Choroid plexus epithelial cell (primary cell): ENCODE results near the gene ERLEC1.
"Not testable (repeated sequence)": the region's sequence is repeated elsewhere in the genome, so short reads cannot be mapped to it uniquely, and the experiment has no call there.

Experiments
- DNase-seq: peaks from one replicate; pipeline ENCODE4 v3.0.0-alpha.2; 2010; ENCODE audit warnings: low read depth
- H3K4me3 ChIP-seq: 2 replicates; pipeline ENCODE4 v1.5.1; 2011; ENCODE audit warnings: low read depth, mild to moderate bottlenecking, control low read depth, low read length, moderate library complexity
- CTCF ChIP-seq: conservative IDR thresholded peaks from 2 replicates; pipeline ENCODE4 v1.5.1; 2011; ENCODE audit warnings: low read depth, mild to moderate bottlenecking, control low read depth, inconsistent platforms, low read length, moderate library complexity

The ERLEC1 gene

GRCh38 chr2:53827398-53828175 is 40.7 kb downstream of the ERLEC1 start:
- DNase-seq: no peak
- no peak for TF ChIP-seq CTCF
- H3K4me3 ChIP-seq: no peak overlapping the region

GRCh38 chr2:53828331-53828730 is 41.5 kb downstream of the ERLEC1 start:
- no peak for TF ChIP-seq CTCF
- no peak for DNase-seq
- no peak overlapping the region for H3K4me3 ChIP-seq

GRCh38 chr2:53829273-53829979 is 42.6 kb downstream of the ERLEC1 start:
- TF ChIP-seq CTCF: no peak
- no peak for DNase-seq
- no peak overlapping the region for H3K4me3 ChIP-seq

- not testable (repeated sequence) for DNase-seq, H3K4me3 ChIP-seq
Measured at GRCh38 chr2:53829980-53830290, 43.1 kb downstream of the ERLEC1 start.

GRCh38 chr2:53840580-53840979 is 53.7 kb downstream of the ERLEC1 start:
- no peak for DNase-seq
- H3K4me3 ChIP-seq: no peak overlapping the region
- no peak for TF ChIP-seq CTCF

GRCh38 chr2:53841651-53842050 is 54.8 kb downstream of the ERLEC1 start:
- H3K4me3 ChIP-seq, DNase-seq: not testable (repeated sequence)

GRCh38 chr2:53842891-53843290 is 56.0 kb downstream of the ERLEC1 start:
- DNase-seq: no peak
- no peak for TF ChIP-seq CTCF
- no peak overlapping the region for H3K4me3 ChIP-seq

- no peak for DNase-seq
- no peak for TF ChIP-seq CTCF
- no peak overlapping the region for H3K4me3 ChIP-seq
Measured at GRCh38 chr2:53843595-53843994, 56.8 kb downstream of the ERLEC1 start.
